Measurements from ENCODE around the gene MACO1.
"Not testable (repeated sequence)": the region's sequence is repeated elsewhere in the genome, so short reads cannot be mapped to it uniquely, and the experiment has no call there.

MACO1 gene, protein sequence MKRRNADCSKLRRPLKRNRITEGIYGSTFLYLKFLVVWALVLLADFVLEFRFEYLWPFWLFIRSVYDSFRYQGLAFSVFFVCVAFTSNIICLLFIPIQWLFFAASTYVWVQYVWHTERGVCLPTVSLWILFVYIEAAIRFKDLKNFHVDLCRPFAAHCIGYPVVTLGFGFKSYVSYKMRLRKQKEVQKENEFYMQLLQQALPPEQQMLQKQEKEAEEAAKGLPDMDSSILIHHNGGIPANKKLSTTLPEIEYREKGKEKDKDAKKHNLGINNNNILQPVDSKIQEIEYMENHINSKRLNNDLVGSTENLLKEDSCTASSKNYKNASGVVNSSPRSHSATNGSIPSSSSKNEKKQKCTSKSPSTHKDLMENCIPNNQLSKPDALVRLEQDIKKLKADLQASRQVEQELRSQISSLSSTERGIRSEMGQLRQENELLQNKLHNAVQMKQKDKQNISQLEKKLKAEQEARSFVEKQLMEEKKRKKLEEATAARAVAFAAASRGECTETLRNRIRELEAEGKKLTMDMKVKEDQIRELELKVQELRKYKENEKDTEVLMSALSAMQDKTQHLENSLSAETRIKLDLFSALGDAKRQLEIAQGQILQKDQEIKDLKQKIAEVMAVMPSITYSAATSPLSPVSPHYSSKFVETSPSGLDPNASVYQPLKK

GRCh38 chr1:25430073-25430966 lies at the start of gene MACO1:
MACO1 (plus strand) TSS chr1:25430897; CDS start chr1:25431099, 202 bp downstream.
- no peaks in the 10 kb centered on the region for H3K9me3 Mint-ChIP-seq
- H3K27ac Mint-ChIP-seq, result peak within 1 kb of the TSS; percentile 100
- no peaks in the 10 kb centered on the region for H3K27me3 Mint-ChIP-seq
- peak; percentile 99 for DNase-seq
- H3K4me1 Mint-ChIP-seq (ENCODE audit: low read depth), result peaks cover 44% of the 10 kb centered on the region
- H3K4me3 Mint-ChIP-seq, result peak within 1 kb of the TSS; percentile 97
- H3K36me3 Mint-ChIP-seq (ENCODE audit: low read depth), result peaks cover 9% of the 10 kb centered on the region

DNA sequence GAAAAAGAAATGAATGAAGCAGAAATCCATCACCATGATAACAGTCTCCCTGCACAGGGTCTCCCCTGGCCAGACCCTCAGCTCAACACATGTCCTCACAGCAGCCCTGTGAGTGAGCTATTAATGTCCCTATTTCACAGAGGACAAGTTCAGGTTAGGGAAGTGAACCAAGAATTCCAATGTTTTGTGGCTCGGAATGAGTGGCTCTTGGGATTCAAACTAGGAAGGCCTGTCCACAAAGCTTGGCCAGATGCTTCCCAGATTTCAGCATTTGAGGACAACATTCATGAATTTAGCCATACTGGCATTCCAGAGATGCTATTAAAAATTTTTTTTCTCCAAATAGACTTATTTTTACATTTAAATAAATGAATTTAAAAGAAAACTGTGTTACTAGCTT lies 48.2 kb upstream of the MACO1 start:
- not testable (repeated sequence) for H3K27me3 Mint-ChIP-seq; H3K36me3 Mint-ChIP-seq (ENCODE audit: low read depth); H3K4me1 Mint-ChIP-seq (ENCODE audit: low read depth); H3K27ac Mint-ChIP-seq; H3K4me3 Mint-ChIP-seq; H3K9me3 Mint-ChIP-seq; DNase-seq

GRCh38 chr1:25383090-25383489 lies 47.6 kb upstream of the MACO1 start:
- not testable (repeated sequence) for H3K36me3 Mint-ChIP-seq (ENCODE audit: low read depth); H3K27me3 Mint-ChIP-seq; H3K4me1 Mint-ChIP-seq (ENCODE audit: low read depth); H3K9me3 Mint-ChIP-seq; H3K4me3 Mint-ChIP-seq; H3K27ac Mint-ChIP-seq; DNase-seq

- H3K4me1 Mint-ChIP-seq (ENCODE audit: low read depth); DNase-seq; H3K9me3 Mint-ChIP-seq; H3K4me3 Mint-ChIP-seq; H3K27ac Mint-ChIP-seq; H3K27me3 Mint-ChIP-seq; H3K36me3 Mint-ChIP-seq (ENCODE audit: low read depth): not testable (repeated sequence)
Observed at GRCh38 chr1:25383875-25384274, 46.8 kb upstream of the MACO1 start.

DNA sequence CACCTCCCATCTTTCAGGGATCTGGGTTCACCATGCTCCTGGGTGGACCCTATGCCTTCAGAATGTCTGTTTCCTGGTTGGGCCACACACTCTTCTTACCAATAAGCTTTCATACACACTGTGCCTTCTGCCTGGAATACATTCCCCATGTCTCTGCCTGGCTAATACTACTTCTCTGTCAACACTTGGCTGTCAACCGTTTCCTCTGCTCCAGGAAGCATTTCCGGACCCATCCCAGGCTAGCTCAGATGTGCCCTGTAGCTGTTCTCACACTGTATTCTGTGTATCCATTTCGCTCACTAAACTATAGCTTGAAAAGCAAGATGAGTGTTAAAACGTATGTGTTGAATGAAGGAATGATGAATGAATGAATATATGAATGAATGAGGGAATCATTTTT lies 43.6 kb upstream of the MACO1 start:
- not testable (repeated sequence) for H3K9me3 Mint-ChIP-seq; H3K27me3 Mint-ChIP-seq; H3K4me3 Mint-ChIP-seq; H3K27ac Mint-ChIP-seq; H3K4me1 Mint-ChIP-seq (ENCODE audit: low read depth); DNase-seq; H3K36me3 Mint-ChIP-seq (ENCODE audit: low read depth)

GRCh38 chr1:25388691-25389090 lies 42.0 kb upstream of the MACO1 start:
- H3K27ac Mint-ChIP-seq; H3K9me3 Mint-ChIP-seq; DNase-seq; H3K36me3 Mint-ChIP-seq (ENCODE audit: low read depth); H3K4me3 Mint-ChIP-seq; H3K27me3 Mint-ChIP-seq; H3K4me1 Mint-ChIP-seq (ENCODE audit: low read depth): not testable (repeated sequence)

DNA sequence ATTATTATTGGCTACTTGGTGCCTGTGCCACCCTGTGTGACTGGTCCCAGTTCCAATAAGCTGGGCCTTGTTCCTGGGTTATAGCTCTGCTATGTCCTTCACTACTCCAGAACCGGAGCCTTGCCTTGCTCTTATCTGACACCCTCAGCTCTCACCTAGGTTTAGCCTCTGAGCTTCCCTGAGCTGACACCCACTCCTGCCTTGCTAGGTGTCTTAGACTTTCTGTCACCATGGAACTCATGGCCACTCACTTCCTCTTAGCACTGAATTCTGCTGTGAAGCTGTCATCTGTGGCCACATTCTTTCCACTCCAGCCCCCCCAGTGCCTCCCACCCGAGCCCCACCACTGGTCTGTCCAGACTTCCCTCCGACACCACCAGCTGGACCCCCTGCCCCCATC lies 41.0 kb upstream of the MACO1 start:
- not testable (repeated sequence) for DNase-seq; H3K9me3 Mint-ChIP-seq; H3K27me3 Mint-ChIP-seq; H3K4me1 Mint-ChIP-seq (ENCODE audit: low read depth); H3K27ac Mint-ChIP-seq; H3K36me3 Mint-ChIP-seq (ENCODE audit: low read depth); H3K4me3 Mint-ChIP-seq

GRCh38 chr1:25392841-25393240 lies 37.9 kb upstream of the MACO1 start:
- Mint-ChIP-seq H3K27me3 (peaks cover 3% of the 10 kb centered on the region), H3K4me3 (no peak overlapping the region), H3K4me1 (ENCODE audit: low read depth) (no peaks in the 10 kb centered on the region), H3K9me3 (no peaks in the 10 kb centered on the region), H3K36me3 (ENCODE audit: low read depth) (no peaks in the 10 kb centered on the region), H3K27ac (no peak overlapping the region)
- no peak for DNase-seq

GRCh38 chr1:25397549-25397948 lies 33.1 kb upstream of the MACO1 start:
- not testable (repeated sequence) for H3K9me3 Mint-ChIP-seq; H3K27ac Mint-ChIP-seq; H3K4me1 Mint-ChIP-seq (ENCODE audit: low read depth); H3K27me3 Mint-ChIP-seq; H3K36me3 Mint-ChIP-seq (ENCODE audit: low read depth); H3K4me3 Mint-ChIP-seq; DNase-seq

DNA sequence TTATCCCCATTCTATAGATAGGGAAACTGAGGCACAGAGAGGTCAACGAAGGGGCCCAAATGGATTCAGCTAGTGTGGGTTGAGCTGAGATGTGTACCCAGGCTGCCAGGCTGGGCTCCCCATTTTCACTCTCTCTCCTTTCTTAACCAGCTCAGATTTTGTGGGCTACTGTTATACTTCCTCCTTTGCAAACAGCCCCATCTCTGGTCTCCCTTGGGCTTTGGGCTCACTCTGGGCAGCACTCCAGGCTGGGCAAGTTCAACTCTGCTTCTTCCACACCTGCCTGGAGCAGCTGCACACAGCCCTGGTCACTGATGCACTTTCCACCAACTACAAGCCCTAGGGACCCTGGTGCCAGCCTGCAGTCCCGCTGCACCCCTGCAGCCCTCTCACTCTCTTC lies 32.6 kb upstream of the MACO1 start:
- not testable (repeated sequence) for H3K4me1 Mint-ChIP-seq (ENCODE audit: low read depth); H3K27me3 Mint-ChIP-seq; DNase-seq; H3K9me3 Mint-ChIP-seq; H3K4me3 Mint-ChIP-seq; H3K27ac Mint-ChIP-seq; H3K36me3 Mint-ChIP-seq (ENCODE audit: low read depth)

GRCh38 chr1:25402947-25403803 lies 27.5 kb upstream of the MACO1 start:
- not testable (repeated sequence) for H3K27ac Mint-ChIP-seq; H3K27me3 Mint-ChIP-seq; H3K36me3 Mint-ChIP-seq (ENCODE audit: low read depth); H3K9me3 Mint-ChIP-seq; H3K4me1 Mint-ChIP-seq (ENCODE audit: low read depth); H3K4me3 Mint-ChIP-seq
- DNase-seq, result peak; percentile 42

DNA sequence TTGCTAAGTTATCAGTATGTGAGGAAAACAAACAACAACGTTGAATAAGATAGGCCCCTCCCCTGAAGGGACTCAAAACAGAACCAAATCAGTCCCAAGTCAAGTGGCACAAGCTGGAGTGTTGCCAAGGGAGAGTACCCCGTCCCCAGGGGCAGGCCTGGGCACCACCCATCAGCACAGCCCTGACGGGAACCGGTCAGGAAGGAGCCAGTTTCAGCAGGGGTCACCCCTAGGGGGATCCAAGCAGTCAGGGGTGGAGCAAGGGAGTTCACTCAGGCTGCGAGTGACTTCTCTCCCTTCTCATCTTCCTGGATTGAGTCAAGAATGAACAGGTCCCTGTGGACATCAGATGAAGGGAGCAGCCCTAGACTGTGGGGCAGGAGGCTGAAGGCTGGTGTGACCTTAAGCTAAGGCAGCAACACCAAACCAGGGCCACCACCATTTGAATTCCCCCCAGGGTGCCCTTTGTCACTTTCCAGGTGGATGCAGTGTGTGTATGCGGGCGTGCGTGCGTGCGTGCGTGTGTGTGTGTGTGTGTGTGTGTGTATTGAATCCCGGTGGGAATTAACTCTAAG lies 24.9 kb upstream of the MACO1 start:
- not testable (repeated sequence) for H3K27me3 Mint-ChIP-seq; DNase-seq; H3K36me3 Mint-ChIP-seq (ENCODE audit: low read depth); H3K4me3 Mint-ChIP-seq; H3K27ac Mint-ChIP-seq; H3K9me3 Mint-ChIP-seq; H3K4me1 Mint-ChIP-seq (ENCODE audit: low read depth)

DNA sequence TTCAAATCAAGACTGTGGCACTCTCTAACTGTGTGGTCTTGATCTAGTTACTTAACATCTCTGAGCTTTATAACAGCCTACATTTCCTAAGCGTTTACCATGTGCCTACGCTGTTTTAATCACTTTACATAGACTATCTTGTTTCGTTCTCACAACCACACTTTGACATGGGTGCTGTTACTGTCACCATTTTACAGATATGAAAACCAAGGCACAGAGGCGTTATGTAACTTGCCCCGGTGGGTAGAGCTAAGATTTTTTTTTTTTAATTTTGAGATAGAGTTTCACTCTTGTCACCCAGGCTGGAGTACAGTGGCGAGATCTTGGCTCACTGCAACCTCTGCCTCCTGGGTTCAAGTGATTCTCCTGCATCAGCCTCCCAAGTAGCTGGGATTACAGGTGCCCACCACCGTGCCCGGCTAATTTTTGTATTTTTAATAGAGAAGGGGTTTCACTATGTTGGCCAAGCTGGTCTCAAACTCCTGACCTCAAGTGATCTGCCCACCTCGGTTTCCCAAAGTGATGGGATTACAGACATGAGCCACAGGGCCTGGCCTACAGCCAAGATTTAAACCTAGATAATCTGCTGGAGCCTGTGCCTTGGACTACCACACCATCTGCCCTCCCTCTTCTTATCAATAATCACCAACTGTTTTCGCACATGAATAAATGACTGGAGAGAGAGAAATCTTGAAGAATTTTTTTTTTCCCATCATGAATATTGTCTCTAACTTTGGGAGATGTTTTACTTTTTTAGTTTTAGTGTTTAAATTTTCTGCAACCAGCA lies 20.9 kb upstream of the MACO1 start:
- H3K4me3 Mint-ChIP-seq; DNase-seq; H3K27ac Mint-ChIP-seq; H3K4me1 Mint-ChIP-seq (ENCODE audit: low read depth); H3K27me3 Mint-ChIP-seq; H3K36me3 Mint-ChIP-seq (ENCODE audit: low read depth); H3K9me3 Mint-ChIP-seq: not testable (repeated sequence)

All from activated T-cell treated with anti-CD3 and anti-CD28 coated beads, Interleukin-2, amount 50 U/mL, for 24 hours (primary cell).